Keratinocyte (primary cell): ENCODE data around the gene COL8A1. TPM values are rescaled to one million over a fixed set of nuclear protein-coding genes. Genes with fewer than 3 reads are reported as not detected.

ENCODE experiments used
- DNase-seq: peaks from one replicate; pipeline ENCODE4 v3.0.0-alpha.2; 2011; ENCODE audit warnings: low read depth, missing footprints, low spot score
- FAIRE-seq: peaks from 2 replicates; lab custom pipeline; 2011; peaks lifted over from hg19 to GRCh38; lab: Jason Lieb, UNC
- H2AFZ ChIP-seq: 2 replicates; pipeline ENCODE4 v1.6.0; 2012; ENCODE audit warnings: low read length, control low read depth, inconsistent platforms; ENCODE audit not compliant: control insufficient read depth
- H3K27ac ChIP-seq: 2 replicates; pipeline ENCODE4 v1.5.1; 2011; ENCODE audit warnings: low read length; ENCODE audit not compliant: control insufficient read depth, insufficient read depth
- H3K27me3 ChIP-seq: 3 replicates; pipeline ENCODE4 v1.6.0; 2011; ENCODE audit warnings: low read length; ENCODE audit not compliant: control insufficient read depth, insufficient read depth; ENCODE audit errors: extremely low read depth
- H3K36me3 ChIP-seq, 2 experiments: 2 replicates in 1 of 2; 3 replicates in 1 of 2; pipeline ENCODE4 v1.5.1; 2011; ENCODE audit warnings: low read length in 2 of 2, mild to moderate bottlenecking in 1 of 2; ENCODE audit not compliant: control insufficient read depth in 2 of 2, insufficient read depth in 2 of 2; ENCODE audit errors: extremely low read depth in 1 of 2
- H3K4me1 ChIP-seq: 3 replicates; pipeline ENCODE4 v1.5.1; 2011; ENCODE audit warnings: low read length; ENCODE audit not compliant: control insufficient read depth, insufficient read depth; ENCODE audit errors: extremely low read depth
- H3K4me2 ChIP-seq: 3 replicates; pipeline ENCODE4 v1.6.0; 2011; ENCODE audit warnings: low read depth, low read length; ENCODE audit not compliant: control insufficient read depth, insufficient read depth; ENCODE audit errors: extremely low read depth
- H3K4me3 ChIP-seq, 3 experiments: fragments of 200-600 bp in 1 of 3; sonication (generic) in 1 of 3; 2 replicates in 2 of 3; 3 replicates in 1 of 3; pipeline ENCODE4 v1.5.1; 2011 to 2016; ENCODE audit warnings: low read length in 3 of 3, mild to moderate bottlenecking in 3 of 3, control low read depth in 2 of 3, inconsistent platforms in 1 of 3, low read depth in 1 of 3, mixed read lengths in 1 of 3, mixed run types in 1 of 3, moderate library complexity in 1 of 3; ENCODE audit not compliant: control insufficient read depth in 2 of 3, insufficient read depth in 2 of 3; ENCODE audit errors: extremely low read depth in 1 of 3
- H3K79me2 ChIP-seq: 2 replicates; pipeline ENCODE4 v1.6.0; 2012; ENCODE audit warnings: low read length; ENCODE audit not compliant: control insufficient read depth, insufficient read depth
- H3K9ac ChIP-seq: 3 replicates; pipeline ENCODE4 v1.6.0; 2011; ENCODE audit warnings: low read length; ENCODE audit not compliant: control insufficient read depth, insufficient read depth; ENCODE audit errors: extremely low read depth
- H3K9me1 ChIP-seq: 3 replicates; pipeline ENCODE4 v1.6.0; 2011; ENCODE audit warnings: low read length; ENCODE audit not compliant: control insufficient read depth, insufficient read depth; ENCODE audit errors: extremely low read depth
- H3K9me3 ChIP-seq: 2 replicates; pipeline ENCODE4 v1.5.1; 2012; ENCODE audit warnings: low read depth, low read length; ENCODE audit not compliant: control insufficient read depth
- H4K20me1 ChIP-seq: 3 replicates; pipeline ENCODE4 v1.6.0; 2011; ENCODE audit warnings: low read length; ENCODE audit not compliant: control insufficient read depth, insufficient read depth; ENCODE audit errors: extremely low read depth
- CTCF ChIP-seq, 3 experiments: IDR thresholded peaks in 1 of 3; conservative IDR thresholded peaks in 1 of 3; optimal IDR thresholded peaks in 1 of 3; 2 replicates in 2 of 3; 3 replicates in 1 of 3; pipeline versions ENCODE3 to v1.5.1; 2011; ENCODE audit warnings: low read length in 3 of 3, mild to moderate bottlenecking in 3 of 3, moderate library complexity in 2 of 3, control low read depth in 1 of 3, inconsistent platforms in 1 of 3; ENCODE audit not compliant: insufficient read depth in 2 of 3; ENCODE audit errors: extremely low read depth in 1 of 3
- EZH2 ChIP-seq: IDR thresholded peaks from one replicate; pipeline ENCODE4 v1.6.1; 2012; ENCODE audit warnings: inconsistent platforms, mild to moderate bottlenecking, low read length, moderate library complexity
- dilution Hi-C: fragments of 300-500 bp; cut with MboI; formaldehyde crosslinking; loops from one replicate; pipeline ENCODE4 v1.7.0; 2020; ENCODE audit warnings: low sequenced_read_pairs; ENCODE audit not compliant: extremely low pct_ligation_motif_present
- polyA plus RNA-seq, 5 experiments: library from polyadenylated mRNA; depleted of rRNA in 3 of 5; stranded (reverse) in 3 of 5; stranded (forward) in 1 of 5; unstranded in 1 of 5; fragments of >200 nt; gene quantifications; 1 replicate in 1 of 5; 2 replicates in 3 of 5; 3 replicates in 1 of 5; pipeline versions ENCODE4 v1.2.1 to v1.2.3, GENCODE V29; 2011 to 2012; ENCODE audit warnings: missing spikeins in 2 of 5, low read depth in 1 of 5, low replicate concordance in 1 of 5

The COL8A1 gene
- polyA plus RNA-seq, 1 donor (not counting 4 experiments of a cell fraction or from before 2014, with no cell fraction given): 102 TPM

GRCh38 chr3:99789011-99789721 lies 150.8 kb downstream of the COL8A1 start:
- Histone ChIP-seq H3K4me2 (no peak overlapping the region), H2AFZ (no peak overlapping the region), H4K20me1 (no peaks in the 10 kb centered on the region), H3K27ac (no peak overlapping the region), H3K4me3 (no peak overlapping the region), H3K4me1 (no peaks in the 10 kb centered on the region), H3K79me2 (no peaks in the 10 kb centered on the region), H3K27me3 (no peaks in the 10 kb centered on the region), H3K9ac (no peak overlapping the region), H3K9me3 (no peaks in the 10 kb centered on the region), H3K9me1 (no peaks in the 10 kb centered on the region), H3K36me3 (peaks cover 0 to 2% of the 10 kb centered on the region in 2 experiments)
- dilution Hi-C loops: no loop called here
- peak; percentile 72 to 78 (median 75) for TF ChIP-seq CTCF (optimal IDR thresholded peaks at IDR 0.05 in 1 of 3, IDR thresholded peaks at IDR 0.05 in 1 of 3, conservative IDR thresholded peaks at IDR 0.05 in 1 of 3; ENCODE audit: extremely low read depth in 1 of 3, insufficient read depth in 2 of 3, low read length in 3 of 3)
- no peak for TF ChIP-seq EZH2
- FAIRE-seq: peak; percentile 84
- DNase-seq: no peak

DNA sequence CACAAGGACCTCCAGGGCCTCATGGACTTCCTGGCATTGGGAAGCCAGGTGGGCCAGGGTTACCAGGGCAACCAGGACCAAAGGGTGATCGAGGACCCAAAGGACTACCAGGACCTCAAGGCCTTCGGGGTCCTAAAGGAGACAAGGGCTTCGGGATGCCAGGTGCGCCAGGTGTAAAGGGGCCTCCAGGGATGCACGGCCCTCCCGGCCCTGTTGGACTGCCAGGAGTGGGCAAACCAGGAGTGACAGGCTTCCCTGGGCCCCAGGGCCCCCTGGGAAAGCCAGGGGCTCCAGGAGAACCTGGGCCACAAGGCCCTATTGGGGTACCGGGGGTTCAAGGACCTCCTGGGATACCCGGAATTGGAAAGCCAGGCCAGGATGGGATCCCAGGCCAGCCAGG lies 156.1 kb downstream of the COL8A1 start:
- no peaks in the 10 kb centered on the region for H3K27me3 ChIP-seq
- FAIRE-seq (no peak), DNase-seq (no peak)
- no peaks in the 10 kb centered on the region for H3K4me1 ChIP-seq
- no peaks in the 10 kb centered on the region for H4K20me1 ChIP-seq
- H3K79me2 ChIP-seq: no peaks in the 10 kb centered on the region
- no peak for TF ChIP-seq EZH2
- no peak for TF ChIP-seq CTCF (optimal IDR thresholded peaks at IDR 0.05 in 1 of 3, IDR thresholded peaks at IDR 0.05 in 1 of 3, conservative IDR thresholded peaks at IDR 0.05 in 1 of 3; ENCODE audit: extremely low read depth in 1 of 3, insufficient read depth in 2 of 3, low read length in 3 of 3)
- H3K9me1 ChIP-seq: no peaks in the 10 kb centered on the region
- no peak overlapping the region for H3K27ac ChIP-seq
- H3K4me2 ChIP-seq: no peak overlapping the region
- no peaks in the 10 kb centered on the region for H3K9me3 ChIP-seq
- no peak overlapping the region for H3K9ac ChIP-seq
- no peak overlapping the region for H3K4me3 ChIP-seq
- H2AFZ ChIP-seq: no peak overlapping the region
- dilution Hi-C loops: no loop called here
- peaks cover 0 to 10% of the 10 kb centered on the region in 2 experiments for H3K36me3 ChIP-seq
